Activated CD4-positive, alpha-beta T cell treated with anti-CD3 and anti-CD28 coated beads, Interleukin-2, amount 10 ng/mL, durations not matched to agents 7 days and 5 days (primary cell): Measurements from ENCODE around the gene TMEM219. TPM values are rescaled to one million over a fixed set of nuclear protein-coding genes. Genes with fewer than 3 reads are reported as not detected.
"Not testable (repeated sequence)": the region's sequence is repeated elsewhere in the genome, so short reads cannot be mapped to it uniquely, and the experiment has no call there.

Experiments used
- CTCF ChIA-PET: fragments of 350-600 bp; sonication (Branson Sonifier 250); formaldehyde crosslinking; loops from one replicate; lab custom pipeline; 2021; ENCODE audit warnings: antibody characterized with exemption; lab: Charles Lee
- POLR2A ChIA-PET: fragments of 350-600 bp; sonication (Branson Sonifier 250); formaldehyde crosslinking; loops from one replicate; lab custom pipeline; 2021; ENCODE audit warnings: antibody characterized with exemption; lab: Charles Lee
- DNase-seq: peaks from one replicate; pipeline ENCODE4 v3.0.0-alpha.2; 2020
- H3K27ac Mint-ChIP-seq: one replicate; pipeline ENCODE4 v1.8.0; 2021; ENCODE audit warnings: mild to moderate bottlenecking, moderate library complexity, mixed read lengths
- H3K27me3 Mint-ChIP-seq: one replicate; pipeline ENCODE4 v1.8.0; 2021; ENCODE audit warnings: mixed read lengths
- H3K36me3 Mint-ChIP-seq: one replicate; pipeline ENCODE4 v1.8.0; 2021; ENCODE audit warnings: low read depth, mixed read lengths
- H3K4me1 Mint-ChIP-seq: one replicate; pipeline ENCODE4 v1.8.0; 2021; ENCODE audit warnings: mixed read lengths
- H3K4me3 Mint-ChIP-seq: one replicate; pipeline ENCODE4 v1.8.0; 2021; ENCODE audit warnings: mild to moderate bottlenecking, moderate library complexity, mixed read lengths
- H3K9me3 Mint-ChIP-seq: one replicate; pipeline ENCODE4 v1.8.0; 2021; ENCODE audit warnings: mixed read lengths
- total RNA-seq, 2 experiments: library from RNA; stranded (reverse); gene quantifications; one replicate each; pipeline ENCODE4 v1.2.3, GENCODE V29; 2021

The TMEM219 gene
- total RNA-seq, 2 experiments from 2014 or later = 57.8 to 60.5 TPM

GRCh38 chr16:29959293-29959692 lies 2.6 kb upstream of the TMEM219 start:
- peaks cover 3% of the 10 kb centered on the region for H3K27me3 Mint-ChIP-seq

DNA sequence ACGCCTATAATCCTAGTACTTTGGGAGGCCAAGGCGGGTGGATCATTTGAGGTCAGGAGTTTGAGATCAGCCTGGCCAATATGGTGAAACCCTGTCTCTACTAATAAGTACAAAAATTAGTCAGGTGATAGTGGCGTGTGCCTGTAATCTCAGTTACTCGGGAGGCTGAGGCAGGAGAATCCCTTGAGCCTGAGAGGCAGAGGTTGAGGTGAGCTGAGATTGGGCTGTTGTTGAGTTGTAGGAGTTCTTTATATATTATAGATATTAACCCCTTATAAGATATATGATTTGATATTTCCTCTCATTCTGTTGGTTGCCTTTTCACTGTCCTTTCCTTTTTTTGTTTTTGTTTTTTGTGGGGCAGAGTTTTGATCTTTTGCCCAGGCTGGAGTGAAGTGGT lies 2.1 kb upstream of the TMEM219 start:
- H3K27me3 Mint-ChIP-seq, DNase-seq, POLR2A ChIA-PET, H3K27ac Mint-ChIP-seq, H3K36me3 Mint-ChIP-seq, H3K4me3 Mint-ChIP-seq, H3K9me3 Mint-ChIP-seq: not testable (repeated sequence)
- CTCF ChIA-PET = interaction anchor here (0.9 to 2.5 kb wide), 4 partner anchors 10 to 31 kb away, joined by 3 to 6 read pairs (median 4); partner anchors contain the start of gene TAOK2
- H3K4me1 Mint-ChIP-seq = peaks cover 19% of the 10 kb centered on the region

More at GRCh38 chr16:29959293-29959692, 2.6 kb upstream of the TMEM219 start:
- no peak for DNase-seq
- ChIA-PET CTCF (interaction anchor here (0.9 to 1.0 kb wide), 3 partner anchors 11 to 16 kb away, joined by 3 to 5 read pairs (median 3); partner anchors contain the start of gene TAOK2), POLR2A (no interaction called here)
- Mint-ChIP-seq H3K4me1 (peaks cover 19% of the 10 kb centered on the region), H3K36me3 (peaks cover 4% of the 10 kb centered on the region), H3K27ac (no peak overlapping the region), H3K4me3 (no peak overlapping the region), H3K9me3 (no peaks in the 10 kb centered on the region)

- ChIA-PET CTCF (interaction anchor here (0.8 to 3.3 kb wide), 15 partner anchors 9 to 154 kb away, joined by 3 to 26 read pairs (median 4); partner anchors contain the start of genes KCTD13 and TAOK2), POLR2A (interaction anchor here (0.7 to 1.0 kb wide), 2 partner anchors 35 to 38 kb away, joined by 3 to 4 read pairs; partner anchors contain the start of gene KCTD13)
- peak overlapping the region; percentile 89 for H3K27ac Mint-ChIP-seq
Observed at GRCh38 chr16:29961127-29961478, 776 bp upstream of the TMEM219 start.

GRCh38 chr16:29962344-29962994 lies 590 bp downstream of the TMEM219 start:
- H3K27ac Mint-ChIP-seq = peak overlapping the region; percentile 91
- POLR2A ChIA-PET = interaction anchor here (0.6 to 1.0 kb wide), 7 partner anchors 10 to 263 kb away, joined by 3 to 6 read pairs (median 3); partner anchors contain the start of genes ALDOA, KCTD13 and TAOK2
- no peaks in the 10 kb centered on the region for H3K9me3 Mint-ChIP-seq
- no peaks in the 10 kb centered on the region for H3K27me3 Mint-ChIP-seq
- CTCF ChIA-PET = interaction anchor here (0.5 to 3.3 kb wide), 12 partner anchors 11 to 506 kb away, joined by 3 to 26 read pairs (median 4); partner anchors contain the start of genes KCTD13, KIF22 and TAOK2
- H3K4me3 Mint-ChIP-seq = peak overlapping the region; percentile 88
- H3K36me3 Mint-ChIP-seq = peaks cover 7% of the 10 kb centered on the region
- no peak for DNase-seq
- peaks cover 19% of the 10 kb centered on the region for H3K4me1 Mint-ChIP-seq

More at GRCh38 chr16:29961127-29961478, 776 bp upstream of the TMEM219 start:
- Mint-ChIP-seq H3K9me3 (no peaks in the 10 kb centered on the region), H3K36me3 (peaks cover 7% of the 10 kb centered on the region), H3K27me3 (no peaks in the 10 kb centered on the region), H3K4me3 (peak overlapping the region; percentile 88), H3K4me1 (peaks cover 19% of the 10 kb centered on the region)
- DNase-seq = no peak

- Mint-ChIP-seq H3K27me3 (no peaks in the 10 kb centered on the region), H3K9me3 (no peaks in the 10 kb centered on the region), H3K27ac (peak overlapping the region; percentile 91), H3K4me3 (peak overlapping the region; percentile 88), H3K36me3 (peaks cover 7% of the 10 kb centered on the region), H3K4me1 (peaks cover 19% of the 10 kb centered on the region)
- ChIA-PET CTCF (interaction anchor here (3.3 kb wide), 1 partner anchor 10 kb away, joined by 26 read pairs; the partner anchor contains the start of gene TAOK2), POLR2A (interaction anchor here (0.9 kb wide), 1 partner anchor 10 kb away, joined by 3 read pairs; the partner anchor contains the start of gene TAOK2)
- DNase-seq = no peak
Observed at GRCh38 chr16:29963021-29963743, 1.3 kb downstream of the TMEM219 start.

DNA sequence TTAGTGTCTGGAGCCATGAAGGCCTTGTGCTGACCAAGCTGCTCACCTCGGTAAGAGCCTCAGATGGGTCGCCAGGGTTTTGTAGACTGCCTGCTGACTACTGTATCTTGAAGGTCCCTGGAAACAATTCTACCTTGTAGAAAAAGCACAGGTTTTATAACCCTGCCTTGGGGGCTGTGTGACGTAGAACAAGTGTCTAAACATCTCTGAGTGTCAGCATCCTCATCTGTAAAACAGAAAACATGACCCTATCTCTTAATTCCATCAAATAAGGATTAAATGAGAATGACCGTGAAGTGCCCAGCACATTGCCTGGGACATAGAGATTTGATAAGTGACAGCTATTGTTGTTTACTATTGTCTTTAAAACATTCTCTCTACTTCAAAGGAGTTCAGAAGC lies 6.3 kb downstream of the TMEM219 start:
- peaks cover 9% of the 10 kb centered on the region for H3K4me1 Mint-ChIP-seq
- DNase-seq = no peak
- POLR2A ChIA-PET = no interaction called here
- no peak overlapping the region for H3K4me3 Mint-ChIP-seq
- no peak overlapping the region for H3K27ac Mint-ChIP-seq
- H3K36me3 Mint-ChIP-seq = peaks cover 26% of the 10 kb centered on the region
- CTCF ChIA-PET = no interaction called here
- peaks cover 1% of the 10 kb centered on the region for H3K9me3 Mint-ChIP-seq
- no peaks in the 10 kb centered on the region for H3K27me3 Mint-ChIP-seq

DNA sequence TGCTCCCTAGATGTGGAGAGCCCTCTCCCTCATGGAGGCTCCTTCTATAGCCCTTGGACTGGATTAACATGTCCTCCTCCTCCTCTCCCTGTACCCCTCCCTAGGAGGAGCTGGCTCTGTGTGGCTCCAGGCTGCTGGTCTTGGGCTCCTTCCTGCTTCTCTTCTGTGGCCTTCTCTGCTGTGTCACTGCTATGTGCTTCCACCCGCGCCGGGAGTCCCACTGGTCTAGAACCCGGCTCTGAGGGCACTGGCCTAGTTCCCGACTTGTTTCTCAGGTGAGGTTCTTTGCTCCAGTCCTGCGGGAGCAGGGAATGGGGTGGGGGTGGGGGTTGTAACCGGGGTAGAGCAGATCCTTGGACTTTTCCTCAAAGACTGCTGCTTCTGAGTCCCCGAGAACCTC lies 9.4 kb downstream of the TMEM219 start:
- no peak overlapping the region for H3K4me3 Mint-ChIP-seq
- CTCF ChIA-PET = interaction anchor here (1.6 kb wide), 1 partner anchor 11 kb away, joined by 4 read pairs; no protein-coding TSS in a partner anchor
- peaks cover 4% of the 10 kb centered on the region for H3K9me3 Mint-ChIP-seq
- H3K27me3 Mint-ChIP-seq = no peaks in the 10 kb centered on the region
- H3K36me3 Mint-ChIP-seq = peaks cover 26% of the 10 kb centered on the region
- no peak for DNase-seq
- no peak overlapping the region for H3K27ac Mint-ChIP-seq
- POLR2A ChIA-PET = no interaction called here
- peaks cover 25% of the 10 kb centered on the region for H3K4me1 Mint-ChIP-seq

DNA sequence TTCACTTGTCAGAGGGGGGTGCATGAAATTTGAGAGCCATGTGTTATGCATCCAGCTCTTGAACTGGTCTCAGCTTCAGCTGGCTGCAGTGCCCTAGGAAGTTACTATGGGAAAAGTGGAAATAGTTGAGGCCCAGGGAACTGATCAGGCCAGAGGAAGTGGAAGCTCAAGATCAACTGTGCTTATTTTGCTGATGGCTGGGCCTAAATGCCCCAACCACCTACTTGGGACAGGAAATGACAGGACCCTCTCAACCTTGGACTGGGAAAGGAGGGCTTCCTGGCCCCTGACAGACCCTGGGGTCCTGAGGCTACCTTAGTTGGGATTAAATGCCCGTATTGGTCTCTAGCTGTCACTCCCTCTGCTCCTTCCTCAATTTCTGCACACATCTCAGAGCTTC lies 10.6 kb downstream of the TMEM219 start:
- Mint-ChIP-seq H3K27me3 (no peaks in the 10 kb centered on the region), H3K9me3 (peaks cover 4% of the 10 kb centered on the region), H3K27ac (peak overlapping the region; percentile 88), H3K4me1 (peaks cover 35% of the 10 kb centered on the region), H3K4me3 (peak overlapping the region; percentile 87), H3K36me3 (peaks cover 26% of the 10 kb centered on the region)
- CTCF ChIA-PET = interaction anchor here (0.7 to 3.2 kb wide), 9 partner anchors 9 to 165 kb away, joined by 3 to 26 read pairs (median 4); partner anchors contain the start of genes CDIPT and TMEM219
- no peak for DNase-seq
- POLR2A ChIA-PET = interaction anchor here (0.6 kb wide), 1 partner anchor 11 kb away, joined by 6 read pairs; the partner anchor contains the start of gene TMEM219

DNA sequence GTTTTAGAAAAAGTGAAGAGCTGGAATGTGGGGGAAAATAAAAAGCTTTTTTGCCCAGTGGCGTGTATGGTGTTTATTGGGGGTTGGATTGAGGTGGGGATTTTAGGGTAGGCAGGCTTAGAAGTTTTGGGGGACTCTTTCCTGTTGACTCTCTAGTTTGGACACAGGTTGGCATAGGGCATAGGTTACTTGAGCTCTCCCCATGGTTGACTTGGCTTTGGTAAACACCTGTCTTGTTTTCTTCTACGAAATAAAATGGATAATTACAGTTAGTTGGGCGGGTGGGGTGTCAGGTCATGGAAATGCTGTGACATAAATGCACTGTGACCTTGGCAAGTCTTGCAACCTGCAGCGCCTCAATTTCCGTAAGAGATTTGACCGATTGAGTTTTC lies 11.1 kb downstream of the TMEM219 start:
- Mint-ChIP-seq H3K4me1 (peaks cover 35% of the 10 kb centered on the region), H3K9me3 (peaks cover 4% of the 10 kb centered on the region), H3K36me3 (peaks cover 26% of the 10 kb centered on the region), H3K27ac (peak overlapping the region; percentile 88), H3K27me3 (no peaks in the 10 kb centered on the region), H3K4me3 (peak overlapping the region; percentile 87)
- POLR2A ChIA-PET = interaction anchor here (0.6 to 1.0 kb wide), 4 partner anchors 10 to 165 kb away, joined by 3 to 6 read pairs (median 4); partner anchors contain the start of gene TMEM219
- CTCF ChIA-PET = interaction anchor here (0.7 to 3.2 kb wide), 18 partner anchors 9 to 282 kb away, joined by 3 to 26 read pairs (median 3); partner anchors contain the start of genes ALDOA, CDIPT, HIRIP3 and TMEM219
- DNase-seq = no peak

DNA sequence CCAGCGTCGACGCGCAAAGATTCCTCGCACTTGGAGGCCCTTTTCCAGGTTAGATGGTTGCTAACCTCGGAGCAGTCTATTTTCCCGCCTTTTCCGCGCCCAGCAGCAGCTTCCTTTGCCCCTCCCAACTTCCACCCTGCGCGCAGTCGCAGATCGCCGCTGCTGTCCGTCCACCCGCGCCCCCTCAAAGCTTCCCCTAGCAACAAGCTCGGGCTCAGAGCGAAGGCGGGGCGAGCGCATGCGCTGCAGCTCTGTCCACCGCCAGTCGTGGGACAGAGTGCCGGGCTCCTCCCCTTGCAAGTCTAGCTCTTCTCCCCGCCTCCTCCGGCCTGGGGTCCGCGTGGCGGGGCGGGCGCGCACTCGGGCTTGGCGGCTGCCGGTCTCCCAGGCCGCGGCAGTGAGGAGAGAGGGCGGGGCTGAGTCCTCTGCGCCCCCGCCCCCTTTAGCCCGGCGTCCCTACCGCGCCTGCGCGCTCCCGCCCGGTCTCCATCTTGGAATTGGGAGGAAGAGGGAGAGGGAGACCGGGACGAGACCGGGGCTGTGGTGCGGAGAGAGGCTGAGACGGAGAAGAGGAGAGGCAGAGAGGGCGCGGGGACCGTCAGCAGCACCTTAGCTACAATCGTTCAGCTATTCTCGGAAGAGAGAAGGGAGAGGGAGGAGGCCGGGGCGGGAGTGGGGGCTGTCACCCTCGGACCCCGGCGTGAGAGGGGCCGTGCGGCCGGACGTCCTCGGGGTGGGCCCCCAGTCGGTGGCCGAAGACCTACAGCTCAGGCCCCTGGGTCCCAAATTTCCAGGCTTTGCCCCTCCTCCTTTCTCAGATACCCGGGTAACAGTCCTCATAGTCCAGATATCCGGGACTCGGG lies 11.7 kb downstream of the TMEM219 start, which contains the start of gene TAOK2:
TSS of gene TAOK2 (plus strand) at position 485 of the 863 bp plus-strand sequence. CDS start 3,905 bp downstream, outside the sequence.
- ChIA-PET CTCF (interaction anchor here (0.7 to 3.2 kb wide), 16 partner anchors 10 to 282 kb away, joined by 3 to 26 read pairs (median 3); partner anchors contain the start of genes ALDOA, HIRIP3 and TMEM219), POLR2A (interaction anchor here (0.9 to 1.0 kb wide), 3 partner anchors 11 to 165 kb away, joined by 3 to 5 read pairs (median 3); partner anchors contain the start of gene TMEM219)
- Mint-ChIP-seq H3K9me3 (peaks cover 4% of the 10 kb centered on the region), H3K4me3 (peak within 1 kb of the TSS; percentile 87), H3K4me1 (peaks cover 35% of the 10 kb centered on the region), H3K27me3 (no peaks in the 10 kb centered on the region), H3K36me3 (peaks cover 24% of the 10 kb centered on the region), H3K27ac (peak within 1 kb of the TSS; percentile 92)
- DNase-seq = peak; percentile 96
